Adrenal gland (tissue), 12 donors: ENCODE data around the gene INO80E. TPM values are rescaled to one million over a fixed set of nuclear protein-coding genes. Genes with fewer than 3 reads are reported as not detected.
"Not testable (repeated sequence)": the region's sequence is repeated elsewhere in the genome, so short reads cannot be mapped to it uniquely, and the experiment has no call there.

ENCODE experiments used
- DNase-seq, 7 donors: peaks; one replicate each; pipeline ENCODE4 v3.0.0-alpha.2; 2019 to 2020
- H3K27ac ChIP-seq, 5 donors: fragments of 200-600 bp; sonication (generic) in 4 of 5; 1 replicate in 3 of 5; 2 replicates in 2 of 5; pipeline versions ENCODE4 v1.5.1 to v1.8.0; 2016 to 2020; ENCODE audit warnings: mild to moderate bottlenecking in 1 of 5
- H3K27me3 ChIP-seq: fragments of 200-600 bp; 2 replicates; pipeline ENCODE4 v1.8.0; 2021
- H3K36me3 ChIP-seq, 2 donors: fragments of 200-600 bp; replicated peaks in 1 of 2; 1 replicate in 1 of 2; 2 replicates in 1 of 2; pipeline versions ENCODE4 v1.5.1 to v1.8.0; 2018 to 2022
- H3K4me1 ChIP-seq, 2 donors: fragments of 200-600 bp; replicated peaks in 1 of 2; 1 replicate in 1 of 2; 2 replicates in 1 of 2; pipeline versions ENCODE4 v1.5.1 to v1.8.0; 2018 to 2021
- H3K4me3 ChIP-seq, 4 donors: fragments of 200-600 bp; sonication (generic) in 3 of 4; one replicate each; pipeline ENCODE4 v1.5.1; 2016 to 2018
- H3K9me3 ChIP-seq, 3 donors: fragments of 200-600 bp; sonication (generic) in 1 of 3; replicated peaks in 1 of 3; 1 replicate in 2 of 3; 2 replicates in 1 of 3; pipeline versions ENCODE4 v1.5.1 to v1.8.0; 2016 to 2021
- POLR2A ChIP-seq, 2 donors: fragments of 450-650 bp; IDR thresholded peaks; one replicate each; pipeline ENCODE4 v1.6.1; 2017; ENCODE audit warnings: antibody characterized with exemption in 2 of 2, mild to moderate bottlenecking in 2 of 2, moderate library complexity in 1 of 2
- WGBS, 4 donors: extraction: QIAGEN DNeasy Blood & Tissue Kit in 2 of 4; methylation state at CpG; one replicate each; pipeline versions ENCODE4 v1.1.5 to v1.1.7; 2013 to 2017; 5-methylcytosine and 5-hydroxymethylcytosine counted together
- intact Hi-C, 2 donors: fragments of 100-400 bp; cut with DNase I; formaldehyde crosslinking; loops; one replicate each; pipeline versions ENCODE4 v1.14.1 to v1.15.0; 2022 to 2023
- polyA plus RNA-seq, 3 donors: library from polyadenylated mRNA; stranded (reverse); fragments of 200-250 nt in 2 of 3; fragments of 350-450 nt in 1 of 3; fragmentation: Illumina TruSeq in 1 of 3; extraction: RNeasy Lipid Tissue Mini Kit (QIAGEN cat#74804) in 1 of 3; gene quantifications; one replicate each; pipeline ENCODE4 v1.2.3, GENCODE V29; 2013 to 2014
- total RNA-seq, 9 donors: library from RNA; depleted of rRNA in 4 of 9; stranded (reverse); fragments of >200 nt in 4 of 9; fragments of 120-200 nt in 1 of 9; fragmentation: NEBNext Ultra II Directional in 1 of 9; extraction: Animal tissue kit (Norgen Biotek cat#: 25700) in 1 of 9; gene quantifications; one replicate each; pipeline versions ENCODE4 v1.1.0 to v1.2.4, GENCODE V29; 2013 to 2023
- TF ChIP-seq, protein P1 (sequence below), 6 experiments: fragments of 450-650 bp in 4 of 6; fragments of 200-600 bp in 2 of 6; sonication (generic) in 1 of 6; IDR thresholded peaks; 1 replicate in 5 of 6; 2 replicates in 1 of 6; pipeline versions ENCODE4 v1.5.1 to v1.8.0; 2016 to 2021; ENCODE audit warnings: antibody characterized with exemption in 6 of 6, mild to moderate bottlenecking in 2 of 6, moderate library complexity in 1 of 6
- donor health status: healthy with polysubstance abuse.
- donor health status: Bipolar disorder and iron deficiency.
- donor health status: DM: yes; HTN: yes; CAD: no.
- donor health status: DM: no; HTN: no; CAD: no.
- donor health status: DM: no; HTN: no; CAD: no.
- donor health status: DM: yes; HTN: yes; CAD: no.

The INO80E gene
- total and polyA plus RNA-seq, 12 donors = 31.8 to 362 (median 73.4) TPM

GRCh38 chr16:30016555-30017276, 20.7 kb downstream of the INO80E start:
- no peaks in the 10 kb centered on the region for H3K4me1 ChIP-seq

GRCh38 chr16:30017277-30017656, 21.2 kb downstream of the INO80E start:
- 96 to 99% (median 97%) methylated on average over 2 of the region's 2 CpGs for WGBS, 4 donors
- Histone ChIP-seq H3K27me3 (no peaks in the 10 kb centered on the region), H3K36me3 (no peaks in the 10 kb centered on the region), H3K9me3 (no peaks in the 10 kb centered on the region), H3K4me1 (no peaks in the 10 kb centered on the region), H3K27ac (no peak overlapping the region), H3K4me3 (no peak overlapping the region)
- intact Hi-C loops = no loop called here
- TF ChIP-seq, protein P1, sequence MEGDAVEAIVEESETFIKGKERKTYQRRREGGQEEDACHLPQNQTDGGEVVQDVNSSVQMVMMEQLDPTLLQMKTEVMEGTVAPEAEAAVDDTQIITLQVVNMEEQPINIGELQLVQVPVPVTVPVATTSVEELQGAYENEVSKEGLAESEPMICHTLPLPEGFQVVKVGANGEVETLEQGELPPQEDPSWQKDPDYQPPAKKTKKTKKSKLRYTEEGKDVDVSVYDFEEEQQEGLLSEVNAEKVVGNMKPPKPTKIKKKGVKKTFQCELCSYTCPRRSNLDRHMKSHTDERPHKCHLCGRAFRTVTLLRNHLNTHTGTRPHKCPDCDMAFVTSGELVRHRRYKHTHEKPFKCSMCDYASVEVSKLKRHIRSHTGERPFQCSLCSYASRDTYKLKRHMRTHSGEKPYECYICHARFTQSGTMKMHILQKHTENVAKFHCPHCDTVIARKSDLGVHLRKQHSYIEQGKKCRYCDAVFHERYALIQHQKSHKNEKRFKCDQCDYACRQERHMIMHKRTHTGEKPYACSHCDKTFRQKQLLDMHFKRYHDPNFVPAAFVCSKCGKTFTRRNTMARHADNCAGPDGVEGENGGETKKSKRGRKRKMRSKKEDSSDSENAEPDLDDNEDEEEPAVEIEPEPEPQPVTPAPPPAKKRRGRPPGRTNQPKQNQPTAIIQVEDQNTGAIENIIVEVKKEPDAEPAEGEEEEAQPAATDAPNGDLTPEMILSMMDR (IDR thresholded peaks at IDR 0.05) = no peak
- no peak for TF ChIP-seq POLR2A (IDR thresholded peaks at IDR 0.05)
- no peak for DNase-seq

More at GRCh38 chr16:30016555-30017276, 20.7 kb downstream of the INO80E start:
- intact Hi-C loops = no loop called here
- DNase-seq = no peak
- H3K36me3 ChIP-seq = no peaks in the 10 kb centered on the region
- WGBS, 4 donors = 66 to 81% (median 70%) methylated on average over 8 of the region's 8 CpGs
- no peaks in the 10 kb centered on the region for H3K9me3 ChIP-seq
- peaks cover 2% of the 10 kb centered on the region for H3K27me3 ChIP-seq
- no peak overlapping the region for H3K27ac ChIP-seq
- TF ChIP-seq, protein P1 (IDR thresholded peaks at IDR 0.05) = no peak
- no peak for TF ChIP-seq POLR2A (IDR thresholded peaks at IDR 0.05)
- no peak overlapping the region for H3K4me3 ChIP-seq

DNA sequence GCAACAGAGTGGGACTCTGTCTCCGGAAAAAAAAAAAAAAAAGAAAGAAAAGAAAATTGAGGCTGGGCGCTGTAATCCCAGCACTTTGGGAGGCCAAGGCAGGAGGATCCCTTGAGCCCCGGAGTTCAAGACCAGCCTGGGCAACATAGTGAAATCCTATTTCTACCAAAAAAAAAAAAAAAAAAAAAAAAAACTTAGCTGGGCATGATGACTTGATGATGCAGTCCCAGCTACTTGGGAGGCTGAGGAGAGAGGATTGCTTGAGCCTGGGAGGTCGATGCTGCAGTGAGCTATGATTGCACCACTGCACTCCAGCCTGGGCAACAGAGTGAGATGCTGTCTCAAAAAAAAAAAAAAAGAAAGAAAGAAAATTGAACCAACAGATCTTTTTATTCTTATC, 21.9 kb downstream of the INO80E start:
- H3K4me3 ChIP-seq, intact Hi-C loops: not testable (repeated sequence)

DNA sequence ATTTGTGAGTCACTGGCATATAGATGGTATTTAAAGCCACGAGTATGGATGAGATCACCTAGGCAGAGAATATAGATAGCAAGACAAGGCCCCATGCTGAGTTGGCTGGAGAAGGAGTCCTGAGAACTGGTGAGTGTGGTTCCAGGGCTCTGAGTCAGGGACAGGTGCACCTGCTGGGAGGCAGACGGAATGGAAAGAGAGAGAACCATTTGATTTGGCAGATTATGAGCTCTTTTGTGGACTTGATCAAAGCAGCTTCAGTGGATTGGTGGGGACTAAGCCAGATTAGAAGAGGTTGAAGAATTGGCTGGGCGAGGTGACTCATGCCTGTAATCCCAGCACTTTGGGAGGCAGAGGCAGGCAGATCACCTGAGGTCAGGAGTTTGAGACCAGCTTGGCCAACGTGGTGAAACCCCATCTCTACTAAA, 22.7 kb downstream of the INO80E start:
- no peaks in the 10 kb centered on the region for H3K27me3 ChIP-seq
- H3K9me3 ChIP-seq = no peaks in the 10 kb centered on the region
- no peak overlapping the region for H3K27ac ChIP-seq
- TF ChIP-seq POLR2A (IDR thresholded peaks at IDR 0.05) = no peak
- TF ChIP-seq, protein P1 (IDR thresholded peaks at IDR 0.05) = no peak
- H3K4me3 ChIP-seq = no peak overlapping the region
- no peaks in the 10 kb centered on the region for H3K4me1 ChIP-seq
- H3K36me3 ChIP-seq = no peaks in the 10 kb centered on the region
- DNase-seq = no peak
- intact Hi-C loops = no loop called here
- 82 to 90% (median 86%) methylated on average over 4 of the region's 4 CpGs for WGBS, 4 donors

More for the DNA sequence above, 21.9 kb downstream of the INO80E start:
- not testable (repeated sequence) for H3K27ac ChIP-seq, H3K9me3 ChIP-seq, H3K27me3 ChIP-seq, DNase-seq, H3K4me1 ChIP-seq, H3K36me3 ChIP-seq
- WGBS, 4 donors = 88 to 96% (median 90%) methylated on average over 4 of the region's 4 CpGs

- Histone ChIP-seq H3K4me3 (no peak within 1 kb of the TSS), H3K4me1 (no peaks in the 10 kb centered on the region), H3K36me3 (no peaks in the 10 kb centered on the region), H3K27ac (no peak within 1 kb of the TSS), H3K9me3 (no peaks in the 10 kb centered on the region), H3K27me3 (no peaks in the 10 kb centered on the region)
- DNase-seq = no peak
- TF ChIP-seq, protein P1 (IDR thresholded peaks at IDR 0.05) = no peak
- TF ChIP-seq POLR2A (IDR thresholded peaks at IDR 0.05) = no peak
- intact Hi-C loops = loop anchor here in 1 of 2 donors (10.0 kb wide), 1 partner anchor 318 kb away; no protein-coding TSS in a partner anchor
- 76 to 85% (median 82%) methylated on average over 6 of the region's 6 CpGs for WGBS, 4 donors
These were observed 26.8 kb downstream of the INO80E start, which contains the start of gene C16orf92 for GRCh38 chr16:30022887-30023286. Gene C16orf92 (plus strand): TSS chr16:30023198. CDS start chr16:30023341, 143 bp downstream.
